ENCODE measurements around the gene ASB3. TPM values are rescaled to one million over a fixed set of nuclear protein-coding genes. Genes with fewer than 3 reads are reported as not detected.
"Not testable (repeated sequence)": the region's sequence is repeated elsewhere in the genome, so short reads cannot be mapped to it uniquely, and the experiment has no call there.

ASB3 gene
- total RNA-seq: 21.0 and 26.9 TPM in 2 replicates

- intact Hi-C loops (cut with micrococcal nuclease): loop anchor here (1.0 to 10.0 kb wide), 14 partner anchors 9 to 1905 kb away; partner anchors contain the start of genes ACYP2, CFAP36, CHAC2 and CLHC1
Observed at GRCh38 chr2:53786705-53787613, at the start of gene ASB3, which contains the start of gene ERLEC1. ASB3 (minus strand) TSS chr2:53786953; CDS start chr2:53765572, 21,381 bp downstream. ERLEC1 (plus strand) TSS chr2:53787044; CDS start chr2:53787211, 167 bp downstream.

DNA sequence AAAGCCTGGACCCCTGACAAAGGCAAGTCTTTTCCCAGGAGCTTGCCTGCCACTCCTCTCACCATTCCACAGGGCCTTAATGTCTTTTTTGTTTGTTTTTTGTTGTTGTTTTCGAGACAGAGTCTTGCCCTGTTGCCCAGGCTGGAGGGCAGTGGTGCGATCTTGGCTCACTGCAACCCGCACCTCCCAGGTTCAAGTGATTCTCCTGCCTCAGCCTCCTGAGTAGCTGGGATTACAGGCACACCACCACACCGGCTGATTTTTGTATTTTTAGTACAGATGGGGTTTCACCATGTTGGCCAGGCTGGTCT is 43.2 kb upstream of the ASB3 start:
- intact Hi-C loops (cut with micrococcal nuclease): not testable (repeated sequence)

DNA sequence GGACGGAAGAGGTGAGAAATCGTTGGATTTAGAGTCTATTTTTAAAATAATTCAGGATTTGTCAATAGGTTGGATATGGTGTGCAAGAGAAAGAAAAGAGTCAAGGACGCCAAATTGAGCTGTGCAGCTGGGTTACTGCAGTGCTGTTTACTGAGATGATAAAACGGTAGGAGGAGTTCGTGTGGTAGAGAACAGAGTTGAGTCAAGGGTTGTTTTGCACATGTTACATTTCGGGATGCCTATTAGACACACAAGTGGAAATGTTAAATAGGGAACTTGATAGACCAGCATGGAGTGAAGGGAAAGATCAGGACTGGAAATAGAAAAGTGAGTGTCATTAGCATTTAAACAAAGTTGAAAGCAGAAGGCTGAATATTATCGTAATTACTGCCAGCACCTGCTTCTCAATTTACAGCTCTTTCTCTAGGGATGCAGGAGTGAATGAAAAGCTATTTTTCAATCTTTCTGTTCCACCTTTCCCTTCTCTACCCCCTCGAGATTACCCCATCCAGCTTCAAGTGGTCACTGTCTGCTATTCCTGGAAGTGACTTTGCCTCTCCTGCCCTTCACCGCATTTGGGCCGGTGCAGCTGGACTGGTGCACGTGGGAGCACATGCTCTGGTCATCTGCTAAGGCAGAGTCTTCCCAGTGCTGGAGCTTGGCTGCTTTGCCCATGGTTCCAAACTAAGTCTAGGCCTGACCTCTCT is 42.7 kb upstream of the ASB3 start:
- intact Hi-C loops (cut with micrococcal nuclease): no loop called here

DNA sequence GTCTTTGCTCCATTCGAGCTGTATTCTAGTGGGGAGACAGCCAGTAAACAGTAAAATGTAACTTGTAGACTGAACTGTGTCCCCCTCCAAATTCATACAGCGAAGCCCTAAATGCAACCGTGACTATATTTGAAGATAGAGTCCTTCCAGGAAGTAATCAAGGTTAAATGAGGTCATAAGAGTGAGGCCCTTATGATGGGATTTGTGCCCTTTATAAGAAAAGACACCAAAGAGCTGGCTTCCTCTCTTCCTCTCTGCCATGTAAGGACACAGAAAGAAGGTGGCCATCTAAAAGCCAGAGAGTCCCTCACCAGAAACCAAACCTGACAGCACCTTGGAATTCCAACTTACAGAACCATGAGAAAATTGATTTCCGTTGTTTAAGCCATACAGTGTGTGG is 41.6 kb upstream of the ASB3 start:
- intact Hi-C loops (cut with micrococcal nuclease): no loop called here

- intact Hi-C loops (cut with micrococcal nuclease): no loop called here
Observed at GRCh38 chr2:53827398-53828175, 40.8 kb upstream of the ASB3 start.

DNA sequence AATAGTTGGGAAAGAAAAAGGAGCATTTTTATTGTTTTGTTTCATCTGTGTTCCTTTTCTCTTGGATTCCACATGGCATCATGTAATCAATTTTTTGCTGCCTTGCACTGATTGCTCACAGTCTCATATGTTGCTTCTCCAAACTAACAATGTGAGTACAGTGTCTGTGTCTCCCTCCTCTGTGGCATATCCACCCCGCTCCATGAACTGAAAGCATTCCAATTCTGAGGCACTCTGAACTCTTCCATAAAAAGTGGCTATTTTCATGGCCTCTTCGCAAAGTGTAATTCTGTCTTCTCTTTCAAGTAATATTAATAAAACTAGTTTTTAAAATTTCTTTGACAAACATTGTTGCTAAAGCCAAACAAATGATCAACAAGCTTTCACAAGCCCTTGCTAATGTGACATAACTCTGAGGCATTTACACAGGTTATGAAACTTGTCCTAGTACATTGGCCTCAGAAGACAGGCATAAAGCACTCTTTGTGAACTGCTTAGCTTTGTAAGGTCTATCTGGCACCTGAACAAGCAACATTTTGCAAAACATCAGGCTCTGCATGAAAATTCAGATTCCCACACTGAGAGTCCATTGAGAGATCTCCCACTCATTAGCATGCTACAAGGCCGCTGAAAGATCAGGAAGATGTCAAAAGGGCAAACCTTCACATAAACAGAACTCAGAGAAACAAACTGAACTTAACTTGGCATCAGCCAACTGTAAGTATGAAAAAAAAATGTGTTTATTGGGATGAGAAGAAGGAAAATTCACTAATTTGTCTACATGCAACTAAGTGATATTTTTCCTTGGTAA is 40.0 kb upstream of the ASB3 start:
- intact Hi-C loops (cut with micrococcal nuclease): no loop called here

DNA sequence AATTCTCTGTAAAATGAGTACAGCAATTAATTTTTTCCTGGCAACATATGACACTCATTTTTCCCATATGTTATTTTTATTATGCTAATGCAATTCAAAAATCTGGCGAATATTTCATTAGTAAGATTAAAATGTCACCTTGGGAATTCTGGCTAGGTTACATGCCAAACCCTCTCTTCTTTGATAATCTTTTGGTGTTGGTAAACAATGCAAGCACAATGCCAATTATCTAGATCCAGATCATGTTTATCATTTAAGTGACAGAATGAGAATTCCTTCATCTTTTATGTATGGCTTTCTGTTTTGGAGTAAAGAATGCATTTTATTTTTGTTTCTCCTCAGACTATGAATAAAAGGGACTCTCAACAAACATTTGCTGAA is 39.3 kb upstream of the ASB3 start:
- intact Hi-C loops (cut with micrococcal nuclease): no loop called here

- intact Hi-C loops (cut with micrococcal nuclease): not testable (repeated sequence)
Observed at GRCh38 chr2:53823639-53824038, 36.9 kb upstream of the ASB3 start.

DNA sequence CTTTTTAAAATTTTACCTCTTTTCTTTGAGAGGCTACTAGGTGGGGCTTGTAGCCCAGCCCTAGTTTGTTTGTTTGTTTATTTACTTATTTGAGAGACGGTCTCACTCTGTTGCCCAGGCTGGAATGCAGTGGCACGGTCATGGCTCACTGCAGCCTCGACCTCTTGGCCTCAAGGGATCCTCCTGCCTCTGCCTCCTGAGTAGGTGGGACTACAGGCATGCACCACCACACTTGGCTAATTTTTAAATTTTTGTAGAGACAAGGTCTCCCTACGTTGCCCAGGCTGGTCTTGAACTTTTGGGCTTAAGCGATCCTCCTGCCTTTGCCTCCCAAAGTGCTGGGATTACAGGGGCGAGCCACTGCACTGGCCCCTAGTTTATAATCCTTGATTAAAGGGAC is 35.1 kb upstream of the ASB3 start:
- intact Hi-C loops (cut with micrococcal nuclease): no loop called here

DNA sequence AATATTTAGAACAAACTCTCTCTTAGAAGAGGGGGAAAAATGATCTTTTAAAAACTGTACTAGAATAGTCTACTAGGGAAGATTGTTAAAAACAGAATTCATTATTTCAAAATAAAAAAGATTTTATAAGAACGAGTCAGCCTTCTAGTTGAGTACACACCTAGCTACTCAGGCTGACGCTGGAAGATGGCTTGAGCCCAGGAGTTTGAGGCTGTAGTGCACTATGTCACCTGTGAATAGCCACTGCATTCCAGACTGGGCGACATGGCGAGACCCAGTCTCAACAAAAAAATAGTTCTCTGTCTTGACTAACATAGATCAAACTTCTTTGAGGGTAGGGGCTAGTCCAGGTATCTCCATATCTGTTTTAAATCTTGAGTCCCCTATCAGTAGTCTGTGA is 34.0 kb upstream of the ASB3 start:
- intact Hi-C loops (cut with micrococcal nuclease): no loop called here

GRCh38 chr2:53820048-53820447 is 33.3 kb upstream of the ASB3 start:
- intact Hi-C loops (cut with micrococcal nuclease): no loop called here

DNA sequence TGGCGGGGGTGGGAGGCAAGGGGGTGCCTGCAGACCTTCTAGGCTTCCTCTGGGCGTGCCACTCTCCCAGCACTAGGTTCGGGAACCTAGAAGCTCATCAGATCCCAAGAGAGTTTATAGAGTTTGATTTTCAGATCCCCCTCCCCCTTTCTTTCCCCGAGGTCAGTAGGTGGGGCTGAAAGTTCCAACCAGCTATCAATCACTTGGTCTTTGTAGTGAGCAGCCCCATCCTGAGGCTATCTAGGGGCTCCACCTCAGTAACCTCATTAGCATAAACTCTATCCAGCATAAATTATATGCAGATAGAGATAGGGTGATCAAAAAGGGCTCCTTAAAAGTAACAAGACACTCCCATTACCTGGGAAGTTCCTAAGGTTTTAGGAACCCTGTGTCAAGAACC is 32.9 kb upstream of the ASB3 start:
- intact Hi-C loops (cut with micrococcal nuclease): no loop called here

DNA sequence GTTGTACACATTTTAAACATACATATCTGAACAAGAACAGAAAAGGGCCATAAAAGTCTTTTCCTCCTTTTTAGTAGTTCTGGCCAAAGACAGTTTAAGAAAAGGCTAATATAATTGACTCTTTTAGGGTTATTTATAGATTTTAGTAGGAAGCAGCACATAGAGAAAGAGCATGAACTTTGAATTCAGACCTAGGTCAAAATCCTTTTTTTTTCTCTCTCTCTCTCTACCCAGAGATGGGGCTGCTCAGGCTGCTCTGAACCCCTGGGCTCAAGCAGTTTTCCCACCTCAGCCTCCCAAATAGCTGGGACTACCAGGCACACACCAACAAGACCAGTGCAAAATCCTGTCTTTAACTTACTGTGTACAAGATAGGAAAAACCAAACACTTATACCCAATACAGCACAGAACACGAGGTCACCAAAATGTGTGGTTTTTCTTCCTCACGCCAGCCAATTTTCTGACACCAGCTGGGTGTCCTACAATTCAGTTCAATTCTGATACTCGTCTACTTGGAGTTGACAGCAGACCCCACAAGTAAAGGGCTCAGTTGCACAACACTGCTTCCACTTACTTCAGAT is 32.2 kb upstream of the ASB3 start:
- intact Hi-C loops (cut with micrococcal nuclease): no loop called here

GRCh38 chr2:53813151-53813550 is 26.4 kb upstream of the ASB3 start:
- intact Hi-C loops (cut with micrococcal nuclease): no loop called here

GRCh38 chr2:53811601-53812000 is 24.8 kb upstream of the ASB3 start:
- intact Hi-C loops (cut with micrococcal nuclease): no loop called here

DNA sequence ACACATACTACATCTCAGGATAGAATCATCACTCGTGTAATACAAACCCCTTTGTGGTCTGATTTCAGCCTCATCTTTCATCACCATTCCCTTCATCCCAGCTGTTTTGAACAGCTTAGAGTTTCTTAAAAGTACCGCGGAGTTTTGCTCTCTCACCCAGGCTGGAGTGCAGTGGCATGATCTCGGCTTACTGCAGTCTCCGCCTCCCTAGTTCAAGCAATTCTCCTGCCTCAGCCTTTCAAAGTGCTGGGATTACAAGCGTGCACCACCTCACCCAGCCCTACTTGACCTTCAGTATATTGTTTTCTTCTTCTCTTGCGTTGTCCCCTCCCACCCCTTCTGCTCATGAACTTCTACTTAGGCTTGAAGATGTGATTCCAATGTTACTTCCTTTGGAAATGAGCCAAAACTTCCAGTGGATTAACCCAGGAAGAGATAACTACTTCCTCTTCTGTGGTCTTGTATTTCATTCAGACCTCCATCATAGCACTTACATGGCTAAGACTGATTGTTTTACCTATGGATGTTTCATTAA is 15.9 kb upstream of the ASB3 start:
- intact Hi-C loops (cut with micrococcal nuclease): no loop called here

GRCh38 chr2:53801547-53801946 is 14.8 kb upstream of the ASB3 start:
- intact Hi-C loops (cut with micrococcal nuclease): no loop called here

GRCh38 chr2:53793821-53794220 is 7.1 kb upstream of the ASB3 start:
- intact Hi-C loops (cut with micrococcal nuclease): loop anchor here (2.0 kb wide), 1 partner anchor 323 kb away; no protein-coding TSS in a partner anchor

GRCh38 chr2:53793261-53793660 is 6.5 kb upstream of the ASB3 start:
- intact Hi-C loops (cut with micrococcal nuclease): loop anchor here (2.0 kb wide), 1 partner anchor 324 kb away; no protein-coding TSS in a partner anchor

Measured in T-helper 1 cell treated with Interleukin-12 subunit alpha and Interleukin-12 subunit beta and Interleukin-4 antibody, amounts not matched to agents 30 ng/mL and 1 ng/mL, for 36 hours (primary cell).